ENCODE data around the gene MLYCD.

MLYCD gene

DNA sequence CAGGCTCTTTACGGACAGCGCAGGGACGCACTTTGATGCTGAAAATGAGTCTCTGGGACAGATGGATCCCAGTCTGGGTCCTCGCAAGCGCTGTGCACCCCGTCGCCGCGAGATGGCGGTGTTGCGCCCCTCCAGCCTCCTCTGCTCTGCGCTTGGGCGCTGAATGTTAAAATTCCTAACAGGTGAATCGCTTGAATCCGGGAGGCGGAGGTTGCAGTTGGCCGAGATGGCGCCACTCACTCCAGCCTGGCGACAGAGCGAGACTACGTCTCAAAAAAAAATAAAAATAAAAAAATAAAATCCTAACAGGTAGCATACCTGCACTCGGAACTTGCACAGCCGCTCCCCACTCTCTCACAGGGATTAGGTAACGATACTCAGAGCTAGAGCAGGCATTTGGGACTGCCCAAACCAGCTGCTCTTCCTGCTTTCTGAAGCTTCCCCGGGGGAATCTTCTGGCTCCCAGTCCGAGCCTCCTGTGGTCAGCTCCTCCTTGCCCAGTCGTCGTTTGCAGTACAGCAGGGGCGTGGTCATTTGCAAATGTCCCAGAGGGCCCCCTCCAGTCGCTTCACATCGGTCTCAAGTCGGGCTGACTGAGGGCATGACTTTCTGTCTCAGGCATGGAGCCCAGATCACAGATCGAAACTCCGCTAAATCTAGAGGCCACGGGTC, 27.9 kb downstream of the MLYCD start (continued):
- no peak for TF ChIP-seq ZNF692 (tag by site-specific recombination; IDR thresholded peaks at IDR 0.05)
- TF ChIP-seq ZNF19 (tag by site-specific recombination; IDR thresholded peaks at IDR 0.05; ENCODE audit: low read depth), result no peak
- TF ChIP-seq BCL11A (tag by site-specific recombination; IDR thresholded peaks at IDR 0.05; ENCODE audit: low read depth), result no peak
- TF ChIP-seq ZNF184 (tag by site-specific recombination; IDR thresholded peaks at IDR 0.05), result no peak
- TF ChIP-seq SP3 (tag by site-specific recombination; IDR thresholded peaks at IDR 0.05), result no peak
- no peak for TF ChIP-seq ZNF146 (tag by site-specific recombination; IDR thresholded peaks at IDR 0.05)
- TF ChIP-seq SCRT2 (tag by site-specific recombination; IDR thresholded peaks at IDR 0.05), result peak; percentile 95
- TF ChIP-seq ZNF324 (tag by site-specific recombination; IDR thresholded peaks at IDR 0.05), result no peak
- TF ChIP-seq ZNF416 (tag by site-specific recombination; IDR thresholded peaks at IDR 0.05), result no peak
- 0 out of 2 replicates have a peak, but pooled peaks have one; percentile 36 for TF ChIP-seq ZNF629 (tag by site-specific recombination; IDR thresholded peaks at IDR 0.05)
- TF ChIP-seq ZNF558 (tag by site-specific recombination; IDR thresholded peaks at IDR 0.05), result no peak
- TF ChIP-seq FEZF1 (tag by site-specific recombination; IDR thresholded peaks at IDR 0.05), result no peak
- no peak for TF ChIP-seq ZNF350 (tag by site-specific recombination; IDR thresholded peaks at IDR 0.05)
- no peak for TF ChIP-seq SALL2 (tag by site-specific recombination; IDR thresholded peaks at IDR 0.05; ENCODE audit: borderline replicate concordance)
- no peak for TF ChIP-seq ZNF155 (tag by site-specific recombination; IDR thresholded peaks at IDR 0.05)
- TF ChIP-seq SCRT1 (tag by site-specific recombination; IDR thresholded peaks at IDR 0.05; ENCODE audit: borderline replicate concordance), result peak; percentile 70
- no peak for TF ChIP-seq ZFP69B (tag by site-specific recombination; IDR thresholded peaks at IDR 0.05)
- TF ChIP-seq MZF1 (tag by site-specific recombination; IDR thresholded peaks at IDR 0.05; ENCODE audit: borderline replicate concordance), result no peak
- no peak for TF ChIP-seq ZNF501 (tag by site-specific recombination; IDR thresholded peaks at IDR 0.05)
- TF ChIP-seq ZNF248 (tag by site-specific recombination; IDR thresholded peaks at IDR 0.05), result no peak
- no peak for TF ChIP-seq ZNF211 (tag by site-specific recombination; IDR thresholded peaks at IDR 0.05; ENCODE audit: low read depth)
- no peak for TF ChIP-seq ZNF48 (tag by site-specific recombination; IDR thresholded peaks at IDR 0.05)
- no peak for TF ChIP-seq REPIN1 (tag by site-specific recombination; IDR thresholded peaks at IDR 0.05; ENCODE audit: low read depth)
- TF ChIP-seq, protein P1, sequence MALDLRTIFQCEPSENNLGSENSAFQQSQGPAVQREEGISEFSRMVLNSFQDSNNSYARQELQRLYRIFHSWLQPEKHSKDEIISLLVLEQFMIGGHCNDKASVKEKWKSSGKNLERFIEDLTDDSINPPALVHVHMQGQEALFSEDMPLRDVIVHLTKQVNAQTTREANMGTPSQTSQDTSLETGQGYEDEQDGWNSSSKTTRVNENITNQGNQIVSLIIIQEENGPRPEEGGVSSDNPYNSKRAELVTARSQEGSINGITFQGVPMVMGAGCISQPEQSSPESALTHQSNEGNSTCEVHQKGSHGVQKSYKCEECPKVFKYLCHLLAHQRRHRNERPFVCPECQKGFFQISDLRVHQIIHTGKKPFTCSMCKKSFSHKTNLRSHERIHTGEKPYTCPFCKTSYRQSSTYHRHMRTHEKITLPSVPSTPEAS (tag by site-specific recombination; IDR thresholded peaks at IDR 0.05), result no peak
- no peak for TF ChIP-seq ZNF626 (tag by site-specific recombination; IDR thresholded peaks at IDR 0.05)
- no peak for TF ChIP-seq ZNF473 (tag by site-specific recombination; IDR thresholded peaks at IDR 0.05)
- TF ChIP-seq ZNF776 (tag by site-specific recombination; IDR thresholded peaks at IDR 0.05; ENCODE audit: borderline replicate concordance), result no peak
- TF ChIP-seq ZBTB44 (tag by site-specific recombination; IDR thresholded peaks at IDR 0.05), result no peak
- no peak for TF ChIP-seq ZBTB21 (tag by site-specific recombination; IDR thresholded peaks at IDR 0.05)
- no peak for TF ChIP-seq ZNF354C (tag by site-specific recombination; IDR thresholded peaks at IDR 0.05; ENCODE audit: borderline replicate concordance, low read depth)
- no peak for TF ChIP-seq ZNF785 (tag by site-specific recombination; IDR thresholded peaks at IDR 0.05)
- no peak for TF ChIP-seq ZNF513 (tag by site-specific recombination; IDR thresholded peaks at IDR 0.05)
- TF ChIP-seq ZNF341 (tag by site-specific recombination; IDR thresholded peaks at IDR 0.05; ENCODE audit: low read depth), result no peak
- TF ChIP-seq, protein P2, sequence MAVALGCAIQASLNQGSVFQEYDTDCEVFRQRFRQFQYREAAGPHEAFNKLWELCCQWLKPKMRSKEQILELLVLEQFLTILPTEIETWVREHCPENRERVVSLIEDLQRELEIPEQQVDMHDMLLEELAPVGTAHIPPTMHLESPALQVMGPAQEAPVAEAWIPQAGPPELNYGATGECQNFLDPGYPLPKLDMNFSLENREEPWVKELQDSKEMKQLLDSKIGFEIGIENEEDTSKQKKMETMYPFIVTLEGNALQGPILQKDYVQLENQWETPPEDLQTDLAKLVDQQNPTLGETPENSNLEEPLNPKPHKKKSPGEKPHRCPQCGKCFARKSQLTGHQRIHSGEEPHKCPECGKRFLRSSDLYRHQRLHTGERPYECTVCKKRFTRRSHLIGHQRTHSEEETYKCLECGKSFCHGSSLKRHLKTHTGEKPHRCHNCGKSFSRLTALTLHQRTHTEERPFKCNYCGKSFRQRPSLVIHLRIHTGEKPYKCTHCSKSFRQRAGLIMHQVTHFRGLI (tag by site-specific recombination; IDR thresholded peaks at IDR 0.05), result no peak; the same call in 1 of the 2 replicates
- TF ChIP-seq ZNF404 (tag by site-specific recombination; IDR thresholded peaks at IDR 0.05), result no peak
- no peak for TF ChIP-seq ZNF221 (tag by site-specific recombination; IDR thresholded peaks at IDR 0.05; ENCODE audit: borderline replicate concordance)

All from HEK293 (cell line).